Measurements from ENCODE around the gene UGT3A1.

- no peak for TF ChIP-seq POLR2A (IDR thresholded peaks at IDR 0.05)
- peak; percentile 71 to 92 (median 81) for TF ChIP-seq CTCF (IDR thresholded peaks at IDR 0.05)
Measured at GRCh38 chr5:35926389-35927051, 64.7 kb downstream of the UGT3A1 start.

Data from heart left ventricle (tissue), 13 donors.